RKO (cell line): Measurements from ENCODE around the gene CACNB2.

Source experiments
- DNase-seq: peaks from one replicate; pipeline ENCODE4 v3.0.0-alpha.2; 2016; ENCODE audit warnings: low spot score

Gene CACNB2

DNA sequence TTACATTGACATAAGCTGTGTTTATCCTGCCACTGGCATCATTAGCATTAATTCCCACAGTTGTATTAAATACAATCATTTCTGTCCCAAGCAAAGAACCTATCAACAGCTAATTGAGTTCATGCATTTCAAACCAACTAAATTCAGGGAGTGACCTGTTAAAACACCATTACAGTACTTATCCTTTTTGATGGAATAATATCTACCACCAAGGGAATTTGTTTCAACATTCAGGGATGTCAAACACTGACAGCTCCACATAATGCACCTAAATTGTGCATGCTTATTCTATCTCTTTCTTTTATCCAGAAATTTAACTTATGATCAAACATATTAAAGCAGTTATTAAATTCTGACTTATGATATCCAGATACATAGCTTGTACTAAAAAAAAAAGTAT, 374.3 kb downstream of the CACNB2 start:
- DNase-seq, result no peak

DNA sequence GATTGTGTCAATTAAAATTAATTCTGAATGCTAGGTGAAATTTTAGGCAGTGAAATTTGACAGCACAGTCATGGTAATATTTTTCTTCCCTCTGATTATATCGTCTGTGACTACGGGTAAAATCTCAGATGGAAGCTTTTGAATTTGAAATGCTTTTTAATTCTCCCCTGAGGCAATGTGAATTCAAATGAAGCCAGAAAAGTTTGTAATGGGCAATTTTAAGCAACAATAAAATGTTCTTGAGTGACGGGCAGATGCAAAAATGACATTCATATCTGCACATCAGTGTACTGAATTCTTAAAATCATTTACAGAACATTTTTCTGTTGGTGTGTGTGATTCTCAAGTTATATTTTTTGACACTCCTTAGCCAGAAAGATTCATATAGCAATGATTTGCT, 376.6 kb downstream of the CACNB2 start:
- DNase-seq, result no peak

DNA sequence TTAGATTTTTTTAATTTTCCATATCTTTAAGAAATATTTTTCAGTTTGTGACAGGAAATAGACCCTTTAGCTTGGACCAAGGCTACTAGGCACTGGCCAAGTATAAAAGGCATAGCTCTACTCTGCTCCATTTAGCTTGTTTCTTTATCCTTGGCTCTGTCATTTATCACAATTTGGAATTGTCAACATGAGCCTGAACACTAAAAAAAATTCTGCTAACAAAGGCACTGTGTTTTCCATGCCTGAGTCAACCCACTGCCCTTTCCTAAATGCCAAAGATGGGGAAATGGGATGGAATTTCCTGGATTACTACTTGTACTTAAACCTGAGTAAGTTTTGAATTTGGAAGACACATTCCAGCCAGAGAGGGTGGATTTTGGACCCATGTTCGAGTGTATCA, 382.8 kb downstream of the CACNB2 start:
- DNase-seq, result no peak

DNA sequence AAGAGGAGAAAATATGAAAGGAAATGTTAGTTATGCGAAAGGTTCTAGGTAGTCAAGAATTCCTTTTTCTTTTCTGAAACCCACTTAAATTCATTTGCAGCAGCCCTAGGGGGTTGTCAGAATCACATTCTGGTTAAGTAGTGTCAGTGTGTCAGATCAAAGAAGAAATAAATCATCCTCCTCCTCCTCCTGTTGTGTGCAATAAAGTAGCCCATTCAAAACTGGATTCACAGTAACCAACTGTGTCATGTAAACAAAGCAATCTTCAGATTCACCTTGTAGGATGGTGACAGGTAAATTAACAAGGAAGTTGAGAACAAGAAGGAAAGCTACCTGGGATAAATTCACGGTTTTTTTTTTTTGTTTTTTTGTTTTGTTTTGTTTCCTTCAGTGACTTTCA, 383.6 kb downstream of the CACNB2 start:
- DNase-seq, result no peak

DNA sequence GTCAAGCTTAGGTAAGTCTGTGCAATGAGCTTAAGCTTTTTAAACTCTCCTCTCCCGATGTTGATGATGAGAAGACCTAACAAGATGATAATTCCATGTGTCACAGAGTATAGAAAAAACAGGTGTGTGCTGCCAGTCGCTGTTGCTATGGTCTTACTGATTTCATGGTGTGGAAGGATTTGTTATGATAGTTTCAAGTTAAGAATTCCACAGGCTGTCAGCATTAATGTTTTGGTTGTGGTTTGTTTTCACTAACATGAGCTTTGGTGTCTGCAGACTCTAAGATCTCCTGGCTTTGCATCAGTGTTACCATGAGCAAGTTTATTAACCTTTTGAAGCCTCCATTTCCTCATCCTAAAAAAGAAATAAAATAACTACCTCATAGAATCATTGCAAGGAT, 387.5 kb downstream of the CACNB2 start:
- no peak for DNase-seq

DNA sequence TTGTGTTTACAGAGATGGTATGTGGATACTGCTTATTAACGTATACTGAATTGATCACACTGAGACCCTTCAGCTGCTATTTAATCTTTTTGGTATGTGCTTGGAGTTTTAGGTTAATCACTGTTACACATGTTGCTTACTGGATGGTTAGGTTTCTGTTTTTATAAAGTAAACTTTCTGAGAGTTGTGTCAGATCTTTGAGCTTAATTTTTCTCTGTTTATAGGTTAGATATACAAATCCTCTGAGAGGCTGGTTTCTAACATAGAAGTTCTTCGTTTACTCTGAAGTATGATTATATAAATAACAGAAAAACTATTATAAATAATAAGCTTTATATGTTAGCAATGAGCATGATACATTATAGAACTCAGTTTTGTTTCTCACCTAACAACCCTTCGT, 388.1 kb downstream of the CACNB2 start:
- DNase-seq, result no peak

DNA sequence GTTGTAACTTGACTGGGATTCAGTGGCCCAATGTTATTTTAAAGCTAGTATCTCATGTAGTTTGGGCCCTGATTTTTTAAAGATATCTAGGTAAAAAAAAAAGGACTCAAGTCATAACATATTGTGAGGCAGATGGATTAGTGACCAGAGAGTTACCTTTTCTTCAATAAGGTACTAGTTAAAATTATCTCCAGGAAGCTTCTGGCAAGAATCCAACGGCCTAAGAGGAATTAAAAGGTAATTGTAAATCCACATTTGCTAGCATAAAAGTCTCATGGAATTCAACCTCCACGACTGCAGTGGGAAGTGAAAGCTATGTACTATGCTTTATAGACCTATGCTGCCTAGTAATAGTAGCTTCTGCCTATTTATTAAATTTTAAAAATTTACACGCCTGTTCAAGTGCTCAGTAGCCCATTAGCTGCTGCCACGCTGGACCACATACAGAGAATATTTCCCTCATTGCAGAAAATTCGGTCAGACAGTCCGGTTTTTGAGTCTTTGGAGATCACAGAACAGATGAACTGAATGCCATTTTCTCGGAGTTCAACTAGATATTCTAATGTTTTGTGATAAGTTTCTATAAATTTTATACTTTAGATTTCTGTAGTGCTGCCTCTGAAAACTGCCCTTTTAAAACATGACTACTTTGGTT, 392.8 kb downstream of the CACNB2 start:
- DNase-seq, result no peak

DNA sequence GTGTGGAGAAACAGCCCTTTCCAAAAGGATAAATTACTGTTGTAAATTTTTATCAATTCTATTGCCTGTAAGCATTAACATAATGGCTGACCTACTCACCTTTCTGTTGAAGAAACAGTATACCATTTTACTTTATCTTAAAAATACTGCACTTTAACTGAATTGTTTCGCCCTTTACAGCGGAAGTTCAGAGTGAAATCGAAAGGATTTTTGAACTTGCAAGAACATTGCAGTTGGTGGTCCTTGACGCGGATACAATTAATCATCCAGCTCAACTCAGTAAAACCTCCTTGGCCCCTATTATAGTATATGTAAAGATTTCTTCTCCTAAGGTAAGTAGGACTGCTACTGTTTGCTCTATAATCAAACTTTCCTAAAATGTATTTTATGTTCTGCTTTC, 393.7 kb downstream of the CACNB2 start:
- DNase-seq, result no peak

DNA sequence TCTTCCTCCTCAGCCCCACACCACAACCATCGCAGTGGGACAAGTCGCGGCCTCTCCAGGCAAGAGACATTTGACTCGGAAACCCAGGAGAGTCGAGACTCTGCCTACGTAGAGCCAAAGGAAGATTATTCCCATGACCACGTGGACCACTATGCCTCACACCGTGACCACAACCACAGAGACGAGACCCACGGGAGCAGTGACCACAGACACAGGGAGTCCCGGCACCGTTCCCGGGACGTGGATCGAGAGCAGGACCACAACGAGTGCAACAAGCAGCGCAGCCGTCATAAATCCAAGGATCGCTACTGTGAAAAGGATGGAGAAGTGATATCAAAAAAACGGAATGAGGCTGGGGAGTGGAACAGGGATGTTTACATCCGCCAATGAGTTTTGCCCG, 399.1 kb downstream of the CACNB2 start:
- no peak for DNase-seq

DNA sequence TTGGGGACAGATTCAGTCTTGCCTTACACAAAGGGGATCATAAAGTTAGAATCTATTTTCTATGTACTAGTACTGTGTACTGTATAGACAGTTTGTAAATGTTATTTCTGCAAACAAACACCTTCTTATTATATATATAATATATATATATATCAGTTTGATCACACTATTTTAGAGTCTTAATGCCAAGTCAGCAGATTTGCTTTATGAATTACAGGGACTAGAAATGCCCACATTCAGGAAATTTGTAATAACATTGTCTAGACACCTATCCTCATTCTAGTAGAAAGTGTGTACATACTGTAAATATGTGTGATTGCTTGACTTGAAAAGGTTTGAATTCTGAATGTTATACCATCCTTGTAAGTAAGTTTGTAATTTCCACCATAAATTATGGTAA, 400.0 kb downstream of the CACNB2 start:
- DNase-seq, result no peak

DNA sequence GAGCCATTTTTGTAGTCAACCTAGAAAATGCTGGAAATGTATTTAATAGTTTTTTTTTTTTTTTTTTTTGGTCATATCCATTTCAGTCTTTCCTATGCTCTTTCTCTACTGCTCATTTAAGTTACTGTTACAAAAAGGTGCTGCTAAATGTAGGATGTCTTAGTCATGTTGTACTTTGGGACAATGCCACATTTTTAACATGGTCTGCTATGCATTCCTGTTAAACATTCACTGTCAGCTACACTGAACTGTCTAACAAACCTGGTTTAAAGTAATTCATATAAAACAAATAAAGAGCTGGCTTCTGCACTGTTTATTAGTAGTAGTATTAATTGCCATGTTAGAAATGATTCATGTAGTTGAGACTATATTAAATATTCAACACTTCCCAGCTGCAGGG, 402.6 kb downstream of the CACNB2 start:
- DNase-seq, result no peak

DNA sequence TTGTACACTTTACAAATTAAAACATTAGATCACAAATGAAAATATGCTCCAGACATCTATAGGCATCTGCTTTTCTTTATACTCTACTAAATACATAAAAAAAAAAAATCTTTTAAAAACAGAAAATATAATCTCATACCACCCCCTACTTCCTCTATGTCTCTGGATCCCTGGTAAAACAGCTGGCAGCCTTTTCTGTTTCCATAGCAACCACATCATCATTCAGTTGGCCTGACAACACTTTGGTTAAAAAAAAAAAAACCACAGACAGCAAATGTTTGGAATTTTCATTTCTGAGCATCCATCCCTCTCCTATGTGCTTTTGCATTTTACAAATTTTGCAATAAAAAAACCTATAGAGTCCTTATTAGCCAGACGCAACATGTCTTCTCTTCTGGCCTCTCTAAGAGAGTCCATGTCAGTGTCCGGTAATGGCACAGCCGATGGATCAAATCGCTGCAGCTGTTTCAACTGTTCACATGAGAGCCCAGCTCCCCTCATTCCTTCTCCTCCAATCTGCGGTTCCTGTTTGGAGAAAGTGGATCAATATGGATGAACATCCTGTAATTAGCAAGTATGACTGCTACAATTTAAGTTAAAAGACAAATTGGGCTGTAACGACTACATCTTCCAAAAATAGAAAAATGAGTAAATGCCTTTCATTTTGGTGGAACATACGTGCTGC, 405.5 kb downstream of the CACNB2 start:
- DNase-seq, result no peak

DNA sequence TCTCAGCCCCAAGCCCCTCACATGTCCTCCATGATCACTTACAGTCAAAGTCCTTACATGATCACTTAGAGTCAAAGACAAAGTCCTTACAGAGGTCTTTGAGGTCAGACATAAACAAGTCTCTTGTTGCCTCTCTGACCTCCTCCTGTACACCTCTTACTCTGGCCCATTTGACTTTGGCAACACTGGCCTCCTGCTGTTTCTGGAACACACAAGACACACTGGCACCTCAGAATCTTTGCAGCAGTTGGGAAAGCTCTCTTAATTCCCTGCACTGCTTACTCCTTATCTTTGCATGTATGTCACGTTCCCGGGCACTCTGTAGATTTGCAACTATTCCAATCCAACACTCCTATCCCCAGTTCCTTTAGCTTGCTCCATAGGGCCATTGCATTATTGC, 408.9 kb downstream of the CACNB2 start:
- DNase-seq, result no peak

DNA sequence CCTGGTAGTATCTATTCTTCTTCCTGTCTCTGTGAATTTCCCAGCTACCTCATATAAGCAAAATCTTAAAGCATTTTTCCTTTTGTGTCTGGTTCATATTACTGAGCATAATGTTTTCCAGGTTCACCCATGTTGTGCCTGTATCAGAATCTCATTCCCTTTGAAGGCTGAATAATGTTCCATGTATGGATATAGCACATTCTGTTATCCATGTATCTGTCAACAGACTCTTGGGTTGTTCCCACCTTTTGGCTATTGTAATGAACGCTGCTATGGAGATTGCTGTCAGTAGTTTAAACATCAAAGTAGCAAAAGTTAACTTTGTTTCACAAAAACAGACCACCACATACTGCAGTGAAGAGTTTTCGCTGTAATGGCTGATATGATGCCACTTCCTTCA, 411.2 kb downstream of the CACNB2 start:
- DNase-seq, result no peak

DNA sequence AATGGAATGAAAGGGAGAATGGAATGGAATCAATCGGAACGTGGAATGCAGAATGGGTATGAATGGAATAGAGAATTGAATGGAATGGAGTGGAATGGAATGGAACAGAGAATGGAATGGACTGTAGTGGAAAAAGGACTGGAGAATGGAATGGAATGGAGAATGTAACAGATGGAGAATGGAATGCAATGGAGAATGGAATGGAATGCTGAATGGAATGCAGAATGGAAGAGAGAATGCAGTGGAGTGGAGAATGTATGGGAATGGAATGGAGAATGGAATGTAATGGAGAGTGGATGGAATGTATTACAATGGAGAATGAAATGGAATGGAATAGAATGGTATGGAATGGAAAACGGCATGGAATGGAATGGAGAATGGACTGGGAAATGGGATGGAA, 414.3 kb downstream of the CACNB2 start:
- no peak for DNase-seq

DNA sequence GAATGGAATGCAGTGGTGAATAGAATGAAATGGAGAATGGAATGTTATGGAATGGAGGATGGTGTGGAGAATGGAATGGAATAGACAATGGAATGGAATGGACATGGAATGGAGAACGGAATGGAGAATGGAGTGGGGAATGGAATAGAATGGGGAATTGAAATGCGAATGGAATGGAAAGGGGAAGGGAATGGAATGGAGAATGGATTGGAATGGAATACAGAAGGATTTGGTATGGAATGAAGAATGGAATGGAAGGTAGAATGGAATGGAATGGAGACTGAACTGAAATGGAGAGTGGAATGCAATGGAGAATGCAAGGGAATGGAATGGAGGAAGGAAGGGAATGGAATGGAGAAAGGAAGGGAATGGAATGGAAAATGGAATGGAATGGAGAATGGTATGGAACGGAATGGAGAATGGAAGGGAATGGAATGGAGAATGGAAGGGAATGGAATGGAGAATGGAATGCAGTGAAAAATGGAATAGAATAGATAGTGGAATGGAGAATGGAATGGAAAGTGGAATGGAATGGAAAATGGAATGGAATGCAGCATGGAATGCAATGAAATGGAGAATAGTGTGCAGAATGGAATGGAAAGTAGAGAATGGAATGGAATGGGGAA, 416.4 kb downstream of the CACNB2 start:
- no peak for DNase-seq

DNA sequence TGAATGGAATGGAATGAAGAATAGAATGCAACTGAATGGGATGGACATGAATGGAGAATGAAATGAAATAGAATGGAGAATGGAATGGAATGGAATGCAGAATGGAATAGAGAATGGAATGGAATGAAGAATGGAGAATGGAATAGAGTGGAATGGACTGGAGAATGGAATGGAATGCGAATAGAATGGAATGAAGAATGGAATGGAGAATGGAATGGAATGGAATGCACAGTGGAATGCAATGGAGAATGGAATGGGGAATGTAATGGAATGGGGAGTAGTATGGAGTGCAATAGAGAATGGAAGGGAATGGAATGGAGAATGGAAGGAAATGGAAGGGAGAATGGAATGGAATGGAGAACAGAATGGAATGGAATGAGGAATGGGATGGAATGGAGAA, 417.7 kb downstream of the CACNB2 start:
- no peak for DNase-seq

DNA sequence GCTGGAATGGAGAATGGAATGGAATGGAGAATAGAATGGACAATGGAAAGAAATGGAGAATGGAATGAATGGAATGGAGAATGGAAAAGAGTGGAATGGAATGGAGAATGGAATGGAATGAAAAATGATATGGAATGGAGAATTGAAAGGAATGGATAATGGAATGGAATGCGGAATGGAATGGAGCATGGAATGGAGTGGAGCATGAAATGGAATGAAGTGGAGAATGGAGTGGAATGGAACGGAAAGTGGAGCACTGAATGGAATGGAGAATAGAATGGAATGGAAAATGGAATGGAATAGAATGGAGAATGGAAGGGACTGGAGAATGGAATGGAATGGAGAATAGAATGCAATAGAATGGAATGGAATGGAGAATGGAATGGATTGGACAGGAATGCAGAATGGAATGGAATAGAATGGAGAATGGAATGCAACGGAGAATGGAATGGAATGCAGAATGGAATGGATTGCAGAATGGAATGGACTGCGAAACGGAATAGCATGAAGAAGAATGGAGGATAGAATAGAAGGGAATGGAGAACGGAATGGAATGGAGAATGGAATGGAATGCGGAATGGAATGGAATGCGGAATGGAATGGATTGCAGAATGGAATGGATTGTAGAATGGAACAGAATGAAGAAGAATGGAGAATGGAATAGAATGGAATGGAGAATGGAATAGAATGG, 421.8 kb downstream of the CACNB2 start:
- DNase-seq, result no peak

DNA sequence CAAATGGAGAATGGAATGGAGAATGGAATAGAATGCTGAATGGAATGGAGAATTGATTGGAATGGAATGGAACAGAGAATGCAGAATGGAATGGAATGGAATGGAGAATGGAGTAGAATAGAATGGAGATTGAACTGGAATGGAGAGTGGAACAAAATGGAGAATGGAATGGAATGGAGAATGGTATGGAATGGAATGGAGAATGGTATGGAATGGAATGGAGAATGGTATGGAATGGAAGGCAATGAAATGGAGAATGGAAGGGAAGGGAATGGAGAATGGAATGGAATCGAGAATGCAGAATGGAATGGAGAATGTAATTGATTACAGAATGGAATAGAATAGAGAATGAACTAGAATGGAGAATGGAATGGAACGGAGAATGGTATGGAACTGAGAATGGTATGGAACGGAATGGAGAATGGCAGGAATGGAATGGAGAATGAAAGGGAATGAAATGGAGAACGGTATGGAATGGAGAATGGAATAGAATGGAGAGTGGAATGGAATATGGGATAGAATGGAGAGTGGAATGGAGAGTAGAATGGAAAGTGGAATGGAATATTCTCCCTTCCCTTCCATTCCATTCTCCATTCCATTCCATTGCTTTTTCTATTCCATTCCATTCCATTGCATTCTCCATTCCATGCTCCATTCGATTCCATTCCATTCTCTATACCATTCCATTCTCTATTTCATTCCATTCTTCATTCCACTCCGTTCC, 422.9 kb downstream of the CACNB2 start:
- DNase-seq, result no peak

DNA sequence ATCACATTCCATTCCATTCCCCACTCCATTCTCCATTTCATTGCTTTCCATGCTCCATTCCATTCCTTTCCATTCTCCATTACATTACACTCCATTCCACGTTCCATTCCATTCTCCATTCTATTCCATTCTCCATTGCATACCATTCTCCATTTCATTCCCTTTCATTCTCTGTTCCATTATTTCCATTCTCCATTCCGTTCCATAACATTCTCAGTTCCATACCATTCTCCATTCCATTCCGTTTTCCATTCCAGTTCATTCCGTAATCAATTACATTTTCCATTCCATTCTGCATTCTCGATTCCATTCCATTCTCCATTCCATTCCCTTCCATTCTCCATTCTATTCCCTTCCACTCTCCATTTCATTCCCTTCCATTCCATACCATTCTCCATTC, 424.8 kb downstream of the CACNB2 start:
- no peak for DNase-seq

DNA sequence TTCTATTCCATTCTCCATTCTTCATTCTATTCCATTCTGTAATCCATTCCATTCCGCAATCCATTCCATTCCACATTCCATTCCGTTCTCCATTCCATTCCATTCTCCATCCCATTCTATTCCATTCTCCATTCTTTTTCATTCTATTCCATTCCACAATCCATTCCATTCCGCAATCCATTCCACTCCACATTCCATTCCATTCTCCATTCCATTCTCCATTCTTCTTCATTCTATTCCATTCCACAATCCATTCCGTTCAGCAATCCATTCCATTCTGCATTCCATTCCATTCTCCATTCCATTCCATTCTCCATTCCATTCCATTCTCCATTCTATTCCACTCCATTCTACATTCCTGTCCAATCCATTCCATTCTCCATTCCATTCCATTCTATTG, 426.0 kb downstream of the CACNB2 start:
- no peak for DNase-seq

DNA sequence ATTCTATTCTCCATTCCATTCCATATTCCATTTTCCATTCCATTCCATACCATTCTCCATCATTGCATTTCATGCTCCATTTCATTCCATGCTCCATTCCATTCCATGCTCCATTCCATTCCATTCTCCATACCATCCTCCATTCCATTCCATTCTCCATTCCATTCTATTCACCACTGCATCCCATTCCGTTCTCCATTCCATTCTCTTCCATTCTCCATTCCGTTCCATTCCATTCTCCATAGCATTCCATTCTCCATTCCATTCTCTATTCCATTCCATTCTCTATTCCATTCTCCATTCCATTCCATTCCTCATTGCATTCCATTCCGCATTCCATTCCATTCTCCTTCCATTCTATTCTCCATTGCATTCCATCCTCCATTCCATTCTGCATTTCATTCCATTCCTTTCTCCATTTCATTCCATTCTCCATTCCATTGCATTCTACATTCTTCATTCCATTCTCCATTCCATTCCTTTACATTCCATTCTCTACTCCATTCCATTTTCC, 427.2 kb downstream of the CACNB2 start:
- DNase-seq, result no peak
